Loucy (cell line): Measurements from ENCODE around the gene TUBGCP3.

ENCODE experiments used
- EZH2phosphoT487 ChIP-seq: fragments of 200-600 bp; IDR thresholded peaks from 2 replicates; pipeline ENCODE4 v1.6.1; 2018; ENCODE audit warnings: antibody characterized with exemption, mild to moderate bottlenecking, moderate library complexity, borderline replicate concordance
- TF ChIP-seq, protein P1 (sequence below): fragments of 200-600 bp; sonication (generic); conservative IDR thresholded peaks from 2 replicates; pipeline ENCODE4 v1.5.1; 2014; ENCODE audit warnings: mild to moderate bottlenecking, antibody characterized with exemption, low read length

DNA sequence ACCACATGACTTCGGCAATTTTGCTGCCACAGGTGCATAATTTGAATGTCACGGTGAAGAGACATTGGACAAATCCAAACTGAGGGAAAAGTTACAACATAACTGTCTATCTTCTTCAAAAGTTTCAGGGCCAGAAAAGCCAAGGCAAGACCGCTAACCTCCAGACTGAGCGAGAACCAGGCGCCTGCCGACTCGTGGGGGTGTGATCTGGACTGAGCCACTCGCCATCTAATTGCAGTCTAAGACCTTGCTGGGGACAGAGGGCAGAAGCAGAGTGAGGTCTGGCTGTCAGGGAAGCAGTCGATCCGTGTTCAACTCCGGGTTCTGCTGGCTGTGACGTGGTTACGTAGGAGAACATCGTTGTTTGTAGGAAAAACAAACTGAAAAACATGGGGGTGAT lies 123.2 kb downstream of the TUBGCP3 start:
- TF ChIP-seq, protein P1, sequence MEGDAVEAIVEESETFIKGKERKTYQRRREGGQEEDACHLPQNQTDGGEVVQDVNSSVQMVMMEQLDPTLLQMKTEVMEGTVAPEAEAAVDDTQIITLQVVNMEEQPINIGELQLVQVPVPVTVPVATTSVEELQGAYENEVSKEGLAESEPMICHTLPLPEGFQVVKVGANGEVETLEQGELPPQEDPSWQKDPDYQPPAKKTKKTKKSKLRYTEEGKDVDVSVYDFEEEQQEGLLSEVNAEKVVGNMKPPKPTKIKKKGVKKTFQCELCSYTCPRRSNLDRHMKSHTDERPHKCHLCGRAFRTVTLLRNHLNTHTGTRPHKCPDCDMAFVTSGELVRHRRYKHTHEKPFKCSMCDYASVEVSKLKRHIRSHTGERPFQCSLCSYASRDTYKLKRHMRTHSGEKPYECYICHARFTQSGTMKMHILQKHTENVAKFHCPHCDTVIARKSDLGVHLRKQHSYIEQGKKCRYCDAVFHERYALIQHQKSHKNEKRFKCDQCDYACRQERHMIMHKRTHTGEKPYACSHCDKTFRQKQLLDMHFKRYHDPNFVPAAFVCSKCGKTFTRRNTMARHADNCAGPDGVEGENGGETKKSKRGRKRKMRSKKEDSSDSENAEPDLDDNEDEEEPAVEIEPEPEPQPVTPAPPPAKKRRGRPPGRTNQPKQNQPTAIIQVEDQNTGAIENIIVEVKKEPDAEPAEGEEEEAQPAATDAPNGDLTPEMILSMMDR = no peak
- no peak for TF ChIP-seq EZH2phosphoT487
